HEK293 (cell line): ENCODE measurements around the gene TFDP3.

Experiments used
- CTCF ChIA-PET: fragments of 350-600 bp; formaldehyde crosslinking; extraction: SDS; loops from one replicate; lab custom pipeline; 2021; ENCODE audit warnings: antibody characterized with exemption; lab: Yijun Ruan, JAX
- POLR2A ChIA-PET: fragments of 300-600 bp; formaldehyde crosslinking; extraction: SDS; loops from one replicate; lab custom pipeline; 2020; ENCODE audit warnings: antibody characterized with exemption, inconsistent platforms; lab: Yijun Ruan, JAX
- H3K27ac ChIP-seq: fragments of 200-500 bp; sonication (Bioruptor generic); 2 replicates; pipeline ENCODE4 v1.5.1; 2014; ENCODE audit warnings: low read depth, low read length, control low read depth, inconsistent platforms; ENCODE audit errors: extremely low read depth
- H3K36me3 ChIP-seq, 2 experiments: fragments of 200-500 bp in 1 of 2; sonication (Bioruptor generic) in 1 of 2; 1 replicate in 1 of 2; 2 replicates in 1 of 2; pipeline ENCODE4 v1.5.1; 2014 to 2017; ENCODE audit warnings: inconsistent platforms in 2 of 2, low read length in 2 of 2; ENCODE audit not compliant: control insufficient read depth in 2 of 2, insufficient read depth in 1 of 2
- H3K4me1 ChIP-seq: fragments of 200-500 bp; sonication (Bioruptor generic); 2 replicates; pipeline ENCODE4 v1.5.1; 2014; ENCODE audit warnings: mild to moderate bottlenecking, low read length, inconsistent platforms; ENCODE audit not compliant: control insufficient read depth, insufficient read depth
- H3K4me3 ChIP-seq: 2 replicates; pipeline ENCODE4 v1.5.1; 2011; ENCODE audit warnings: low read depth, mild to moderate bottlenecking, control low read depth, low read length, moderate library complexity
- H3K9me3 ChIP-seq: fragments of 200-500 bp; sonication (Bioruptor generic); 2 replicates; pipeline ENCODE4 v1.5.1; 2014; ENCODE audit warnings: low read depth, low read length, inconsistent platforms; ENCODE audit not compliant: control insufficient read depth, insufficient read depth
- BCL11B ChIP-seq: fragments of 450-650 bp; formaldehyde crosslinking; IDR thresholded peaks from 2 replicates; pipeline ENCODE4 v1.5.1; 2016; ENCODE audit warnings: low read depth, missing biosample characterization, missing genetic modification characterization
- GLIS2 ChIP-seq: fragments of 450-650 bp; formaldehyde crosslinking; IDR thresholded peaks from 2 replicates; pipeline ENCODE4 v1.5.1; 2016; ENCODE audit warnings: missing biosample characterization, missing genetic modification characterization
- IKZF3 ChIP-seq: fragments of 450-650 bp; IDR thresholded peaks from 2 replicates; pipeline ENCODE4 v1.5.0; 2018; ENCODE audit warnings: missing biosample characterization, mild to moderate bottlenecking, missing genetic modification characterization, moderate library complexity
- INSM2 ChIP-seq: fragments of 450-650 bp; formaldehyde crosslinking; IDR thresholded peaks from 2 replicates; pipeline ENCODE4 v1.5.1; 2016; ENCODE audit warnings: missing biosample characterization, missing genetic modification characterization
- MYNN ChIP-seq: fragments of 450-650 bp; formaldehyde crosslinking; IDR thresholded peaks from 2 replicates; pipeline ENCODE4 v1.5.1; 2016; ENCODE audit warnings: missing biosample characterization, missing genetic modification characterization, borderline replicate concordance
- PRDM10 ChIP-seq: fragments of 450-650 bp; formaldehyde crosslinking; IDR thresholded peaks from 2 replicates; pipeline ENCODE4 v1.5.1; 2016; ENCODE audit warnings: missing biosample characterization, missing genetic modification characterization
- SALL2 ChIP-seq: fragments of 450-650 bp; formaldehyde crosslinking; IDR thresholded peaks from 2 replicates; pipeline ENCODE4 v1.5.0; 2017; ENCODE audit warnings: missing biosample characterization, mild to moderate bottlenecking, missing genetic modification characterization, borderline replicate concordance
- ZNF148 ChIP-seq: fragments of 450-650 bp; formaldehyde crosslinking; IDR thresholded peaks from 2 replicates; pipeline ENCODE4 v1.5.0; 2017; ENCODE audit warnings: missing biosample characterization, missing genetic modification characterization, borderline replicate concordance
- ZNF2 ChIP-seq: fragments of 450-650 bp; formaldehyde crosslinking; IDR thresholded peaks from 2 replicates; pipeline ENCODE4 v1.5.1; 2016; ENCODE audit warnings: missing biosample characterization, missing genetic modification characterization
- ZNF24 ChIP-seq: fragments of 450-650 bp; formaldehyde crosslinking; IDR thresholded peaks from 2 replicates; pipeline ENCODE4 v1.5.1; 2016; ENCODE audit warnings: missing biosample characterization, missing genetic modification characterization
- ZNF311 ChIP-seq: fragments of 450-650 bp; formaldehyde crosslinking; IDR thresholded peaks from 2 replicates; pipeline ENCODE4 v1.5.1; 2017; ENCODE audit warnings: missing biosample characterization, missing genetic modification characterization, borderline replicate concordance
- ZNF394 ChIP-seq: fragments of 450-650 bp; formaldehyde crosslinking; IDR thresholded peaks from 2 replicates; pipeline ENCODE4 v1.5.1; 2016; ENCODE audit warnings: missing biosample characterization, missing genetic modification characterization, mild to moderate bottlenecking, moderate library complexity, borderline replicate concordance
- ZNF433 ChIP-seq: fragments of 450-650 bp; formaldehyde crosslinking; IDR thresholded peaks from 2 replicates; pipeline ENCODE4 v1.5.1; 2016; ENCODE audit warnings: missing biosample characterization, missing genetic modification characterization, low read depth
- ZNF585B ChIP-seq: fragments of 450-650 bp; formaldehyde crosslinking; IDR thresholded peaks from 2 replicates; pipeline ENCODE4 v1.5.1; 2016; ENCODE audit warnings: missing biosample characterization, missing genetic modification characterization
- ZNF623 ChIP-seq: fragments of 450-650 bp; formaldehyde crosslinking; IDR thresholded peaks from 2 replicates; pipeline ENCODE4 v1.5.1; 2016; ENCODE audit warnings: missing biosample characterization, missing genetic modification characterization
- ZNF639 ChIP-seq: fragments of 450-650 bp; formaldehyde crosslinking; IDR thresholded peaks from 2 replicates; pipeline ENCODE4 v1.5.1; 2016; ENCODE audit warnings: missing biosample characterization, missing genetic modification characterization
- ZNF664 ChIP-seq: fragments of 450-650 bp; formaldehyde crosslinking; IDR thresholded peaks from 2 replicates; pipeline ENCODE4 v1.5.1; 2016; ENCODE audit warnings: missing biosample characterization, missing genetic modification characterization
- ZNF707 ChIP-seq: fragments of 450-650 bp; formaldehyde crosslinking; IDR thresholded peaks from 2 replicates; pipeline ENCODE4 v1.5.1; 2016; ENCODE audit warnings: missing biosample characterization, missing genetic modification characterization
- ZNF747 ChIP-seq: fragments of 450-650 bp; formaldehyde crosslinking; IDR thresholded peaks from 2 replicates; pipeline ENCODE4 v1.5.1; 2016; ENCODE audit warnings: missing biosample characterization, missing genetic modification characterization
- ZSCAN4 ChIP-seq: fragments of 450-650 bp; formaldehyde crosslinking; IDR thresholded peaks from 2 replicates; pipeline ENCODE4 v1.5.1; 2017; ENCODE audit warnings: missing biosample characterization, missing genetic modification characterization

Gene TFDP3

GRCh38 chrX:133258481-133258880 lies 40.3 kb upstream of the TFDP3 start (continued):
- TF ChIP-seq ZNF148: no peak

GRCh38 chrX:133254666-133255065 lies 36.5 kb upstream of the TFDP3 start:
- H3K4me3 ChIP-seq: no peak overlapping the region
- ChIA-PET CTCF (no interaction called here), POLR2A (no interaction called here)
- H3K36me3 ChIP-seq: no peaks in the 10 kb centered on the region
- no peak overlapping the region for H3K27ac ChIP-seq
- TF ChIP-seq BCL11B (tag by site-specific recombination) (no peak), INSM2 (tag by site-specific recombination) (no peak), ZNF707 (tag by site-specific recombination) (no peak), ZSCAN4 (tag by site-specific recombination) (no peak)
- TF ChIP-seq, all 188 proteins: peak for 0
- H3K9me3 ChIP-seq: no peaks in the 10 kb centered on the region; the same call in 1 of the 2 replicates
- no peaks in the 10 kb centered on the region for H3K4me1 ChIP-seq

GRCh38 chrX:133251204-133251603 lies 33.0 kb upstream of the TFDP3 start:
- H3K4me1 ChIP-seq: no peaks in the 10 kb centered on the region
- no peaks in the 10 kb centered on the region for H3K36me3 ChIP-seq
- H3K4me3 ChIP-seq: no peak overlapping the region
- no peaks in the 10 kb centered on the region; the same call in 1 of the 2 replicates for H3K9me3 ChIP-seq
- no peak overlapping the region for H3K27ac ChIP-seq
- ChIA-PET CTCF (interaction anchor here (0.5 to 0.6 kb wide), 2 partner anchors 83 to 756 kb away, joined by 3 read pairs; no protein-coding TSS in a partner anchor), POLR2A (interaction anchor here (0.7 kb wide), 1 partner anchor 165 kb away, joined by 4 read pairs; no protein-coding TSS in a partner anchor)
- TF ChIP-seq ZNF639 (tag by site-specific recombination) (no peak), ZNF585B (no peak), GLIS2 (tag by site-specific recombination) (no peak), PRDM10 (tag by site-specific recombination) (no peak), ZNF24 (no peak), ZNF747 (tag by site-specific recombination) (no peak), ZNF433 (tag by site-specific recombination) (no peak), MYNN (tag by site-specific recombination) (no peak), ZNF664 (tag by site-specific recombination) (no peak), ZNF311 (tag by site-specific recombination) (no peak), SALL2 (no peak), ZNF394 (tag by site-specific recombination) (no peak), ZNF148 (no peak), ZNF2 (tag by site-specific recombination) (no peak), IKZF3 (tag by site-specific recombination) (no peak), ZNF623 (tag by site-specific recombination) (no peak)
